ENCODE data around the gene ARPP21. TPM values are rescaled to one million over a fixed set of nuclear protein-coding genes. Genes with fewer than 3 reads are reported as not detected.

Gene ARPP21
- total and polyA plus RNA-seq, 8 donors: 0.26 to 0.31 TPM; not detected in 6

GRCh38 chr3:35677797-35678196 lies 38.5 kb downstream of the ARPP21 start:
- ATAC-seq (no peak), DNase-seq (no peak), FAIRE-seq (no peak)
- Histone ChIP-seq H3K27ac (no peak overlapping the region), H3K27me3 (no peaks in the 10 kb centered on the region), H3K4me3 (no peak overlapping the region), H3K4me1 (no peaks in the 10 kb centered on the region), H3K36me3 (no peaks in the 10 kb centered on the region), H3K9me3 (no peaks in the 10 kb centered on the region)
- 69 to 81% methylated on average over 5 of the region's 5 CpGs for WGBS, 2 donors
- no peak for TF ChIP-seq CTCF (IDR thresholded peaks at IDR 0.05)
- intact Hi-C loops (cut with DNase I): no loop called here

GRCh38 chr3:35678643-35679161 lies 39.4 kb downstream of the ARPP21 start:
- no peak overlapping the region for H3K4me3 ChIP-seq
- H3K36me3 ChIP-seq: no peaks in the 10 kb centered on the region
- H3K9me3 ChIP-seq: no peaks in the 10 kb centered on the region
- DNase-seq (no peak), ATAC-seq (no peak), FAIRE-seq (no peak)
- no peak for TF ChIP-seq CTCF (IDR thresholded peaks at IDR 0.05)
- H3K27ac ChIP-seq: no peak overlapping the region
- no peaks in the 10 kb centered on the region for H3K27me3 ChIP-seq
- WGBS, 2 donors: 43 to 47% methylated on average over 7 of the region's 7 CpGs
- intact Hi-C loops (cut with DNase I): no loop called here
- H3K4me1 ChIP-seq: no peaks in the 10 kb centered on the region

GRCh38 chr3:35679409-35680080 lies 40.2 kb downstream of the ARPP21 start:
- ATAC-seq (no peak), FAIRE-seq (no peak), DNase-seq (no peak)
- Histone ChIP-seq H3K4me1 (no peaks in the 10 kb centered on the region), H3K36me3 (no peaks in the 10 kb centered on the region), H3K27me3 (peaks cover 0 to 2% (median 0%) of the 10 kb centered on the region in 4 donors), H3K27ac (no peak overlapping the region), H3K9me3 (no peaks in the 10 kb centered on the region), H3K4me3 (no peak overlapping the region)
- 70 to 85% methylated on average over 14 of the region's 14 CpGs for WGBS, 2 donors
- no peak for TF ChIP-seq CTCF (IDR thresholded peaks at IDR 0.05)
- intact Hi-C loops (cut with DNase I): no loop called here

GRCh38 chr3:35680866-35681650 lies 41.7 kb downstream of the ARPP21 start:
- Histone ChIP-seq H3K4me1 (no peaks in the 10 kb centered on the region), H3K4me3 (no peak overlapping the region), H3K27ac (no peak overlapping the region), H3K27me3 (peaks cover 0 to 6% (median 0%) of the 10 kb centered on the region in 4 donors), H3K9me3 (no peaks in the 10 kb centered on the region), H3K36me3 (no peaks in the 10 kb centered on the region)
- DNase-seq: no peak
- TF ChIP-seq CTCF (IDR thresholded peaks at IDR 0.05): no peak
- intact Hi-C loops (cut with DNase I): no loop called here
- no peak for FAIRE-seq
- ATAC-seq: no peak
- 40 to 55% methylated on average over 5 of the region's 5 CpGs for WGBS, 2 donors
